GM19193 (cell line): ENCODE results near the gene IGSF9B.

Experiments used
- POLR2A ChIP-seq: IDR thresholded peaks from 4 replicates; pipeline ENCODE4 v1.6.1; 2011; ENCODE audit not compliant: insufficient read depth, insufficient read length; ENCODE audit errors: extremely low read depth

Gene IGSF9B

DNA sequence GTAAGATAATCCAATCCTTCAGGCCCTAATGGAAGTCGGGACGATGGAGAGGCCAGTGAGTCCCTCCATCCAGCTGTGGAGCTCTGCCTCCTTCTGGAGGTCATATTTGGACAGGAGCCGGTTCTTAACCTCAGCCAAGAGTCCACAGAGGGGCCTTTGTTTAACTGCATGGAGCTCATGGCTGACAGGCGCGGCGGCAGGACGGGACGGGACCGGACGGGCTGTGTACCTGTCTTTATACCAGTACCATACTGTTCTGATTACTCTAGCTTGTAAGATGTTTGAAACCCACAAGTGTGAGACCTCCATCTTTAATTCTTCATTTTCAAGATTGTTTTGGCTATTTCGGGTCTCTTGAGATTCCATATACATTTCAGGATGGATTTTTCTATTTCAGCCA lies 91.3 kb downstream of the IGSF9B start:
- no peak for TF ChIP-seq POLR2A

DNA sequence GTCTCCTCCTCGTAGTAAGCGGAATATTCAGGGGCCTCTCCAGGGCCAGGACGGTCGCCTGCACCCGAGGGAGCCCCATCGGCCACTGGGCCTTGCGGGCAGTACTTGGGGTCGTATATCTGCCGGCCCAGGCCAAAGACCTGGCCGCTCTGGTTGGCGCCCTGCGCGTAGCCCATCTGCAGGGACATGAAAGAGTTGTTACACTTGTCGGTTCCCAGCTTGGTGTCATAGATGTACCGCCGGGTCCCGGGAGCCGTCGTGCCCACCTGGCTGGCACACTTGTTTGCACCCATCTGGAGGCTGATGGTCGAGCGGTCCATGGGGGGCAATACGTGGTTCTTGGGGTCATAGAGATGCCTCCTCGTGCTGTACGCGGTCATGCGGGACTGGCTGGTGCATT lies 92.0 kb downstream of the IGSF9B start:
- no peak for TF ChIP-seq POLR2A

DNA sequence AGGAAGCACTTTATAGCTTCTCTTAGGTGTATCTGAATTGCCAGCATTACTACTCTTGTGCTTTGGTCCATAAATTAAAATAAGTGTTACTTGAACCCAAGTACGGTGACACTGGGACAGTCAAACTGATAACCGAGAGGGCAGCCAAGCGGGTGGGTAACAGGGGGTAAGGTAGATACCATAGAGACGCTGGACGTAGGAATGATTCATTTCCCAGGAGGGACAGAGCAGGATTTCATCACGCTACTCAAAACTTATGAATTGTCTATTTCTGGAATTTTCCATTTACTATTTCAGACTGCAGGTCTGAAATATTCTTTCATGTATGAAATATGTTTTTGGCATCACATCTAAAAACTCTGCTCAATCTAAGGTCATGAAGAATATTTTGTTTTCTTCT lies 96.6 kb downstream of the IGSF9B start:
- TF ChIP-seq POLR2A = no peak
